Hematopoietic multipotent progenitor cell treated with erythropoietin and hydrocortisone succinate and interleukin-3 and kit ligand, for 4 days (in vitro differentiated cells): ENCODE measurements around the gene LILRB3.
"Not testable (repeated sequence)": the region's sequence is repeated elsewhere in the genome, so short reads cannot be mapped to it uniquely, and the experiment has no call there.

ENCODE experiments used
- DNase-seq: peaks from one replicate; pipeline ENCODE4 v3.0.0-alpha.2; 2015

The LILRB3 gene

DNA sequence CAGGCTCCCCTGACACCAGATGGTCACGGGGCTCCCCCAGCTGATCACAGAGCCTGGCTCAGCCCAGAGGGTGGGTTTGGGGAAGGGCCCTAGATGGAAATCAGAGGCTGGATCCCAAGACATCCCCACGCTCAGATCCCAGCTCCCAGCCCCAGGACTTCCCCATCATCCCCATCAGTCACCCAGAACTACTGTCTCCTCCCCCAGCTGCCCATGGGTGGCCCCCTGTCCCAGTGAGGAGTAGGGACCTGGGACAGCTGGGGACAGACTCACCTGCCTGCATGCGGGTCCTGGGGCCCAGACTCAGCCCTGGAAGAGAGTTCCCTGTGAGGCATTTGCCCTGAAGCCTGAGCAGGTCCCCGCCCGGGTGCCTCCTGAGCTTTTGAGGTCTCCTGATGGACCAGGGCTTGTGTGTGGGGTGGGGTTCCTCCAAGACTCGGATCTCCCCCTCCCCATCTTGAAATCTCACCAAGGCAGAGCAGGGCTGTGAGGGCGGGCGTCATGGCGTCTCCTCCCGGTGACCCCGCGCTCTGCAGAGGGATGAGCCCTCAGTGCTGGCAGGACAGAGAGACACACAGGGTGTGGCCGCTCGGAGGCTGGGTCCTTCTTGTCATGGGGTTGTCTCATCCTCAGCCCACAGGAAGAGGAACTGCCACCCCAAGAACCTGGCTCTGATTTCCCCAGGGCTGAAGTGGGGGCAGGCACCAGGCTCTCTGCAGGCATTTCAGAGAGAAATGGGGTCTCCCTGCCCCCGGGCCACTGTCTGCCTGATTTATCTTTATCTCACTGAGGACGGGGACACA is at the start of gene LILRB3:
TSS of gene LILRB3 (minus strand) at position 534 of the 803 bp plus-strand sequence. CDS start at position 503, 31 bp downstream.
- not testable (repeated sequence) for DNase-seq

DNA sequence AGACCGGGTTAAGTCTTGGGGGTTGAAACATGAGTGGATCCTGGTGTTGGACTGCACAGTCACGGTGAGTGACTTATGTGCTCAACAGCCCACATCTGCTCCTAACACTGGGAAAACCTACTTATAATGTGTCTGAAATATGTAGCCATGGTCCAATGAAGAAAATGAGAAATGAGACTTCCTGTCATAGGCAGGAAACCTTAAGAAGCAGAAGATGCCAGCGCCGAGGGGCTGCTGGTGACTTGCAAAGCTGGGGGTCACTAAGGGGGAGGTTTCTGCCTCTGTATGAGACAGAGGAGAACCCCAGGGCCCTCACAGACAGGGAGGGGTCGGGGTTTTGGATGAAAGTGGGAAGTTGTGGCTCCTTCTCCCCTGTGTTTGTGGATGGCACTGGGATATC is 49.4 kb upstream of the LILRB3 start:
- not testable (repeated sequence) for DNase-seq

DNA sequence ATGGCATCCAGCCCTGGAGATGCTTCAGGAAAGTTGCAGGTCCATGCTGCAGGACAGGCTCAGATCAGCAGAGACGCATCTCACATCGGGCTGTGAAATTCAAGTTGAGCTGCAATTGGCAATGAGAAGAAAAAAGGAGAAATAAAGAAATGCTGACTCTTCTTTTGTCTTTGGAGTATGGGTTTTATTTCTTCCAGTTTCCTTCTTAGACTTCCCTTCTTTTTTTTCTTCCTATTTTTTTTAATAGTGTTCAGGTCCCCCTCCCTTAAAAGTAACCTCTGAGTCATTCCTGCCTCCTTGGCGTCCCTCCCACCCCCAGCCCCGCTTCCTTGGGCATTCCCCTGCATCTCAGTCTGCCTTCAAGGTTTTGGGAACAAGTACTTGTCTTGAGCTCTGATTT is 48.8 kb upstream of the LILRB3 start:
- not testable (repeated sequence) for DNase-seq

GRCh38 chr19:54271106-54271505 is 48.3 kb upstream of the LILRB3 start:
- no peak for DNase-seq

GRCh38 chr19:54268936-54269335 is 46.1 kb upstream of the LILRB3 start:
- no peak for DNase-seq

DNA sequence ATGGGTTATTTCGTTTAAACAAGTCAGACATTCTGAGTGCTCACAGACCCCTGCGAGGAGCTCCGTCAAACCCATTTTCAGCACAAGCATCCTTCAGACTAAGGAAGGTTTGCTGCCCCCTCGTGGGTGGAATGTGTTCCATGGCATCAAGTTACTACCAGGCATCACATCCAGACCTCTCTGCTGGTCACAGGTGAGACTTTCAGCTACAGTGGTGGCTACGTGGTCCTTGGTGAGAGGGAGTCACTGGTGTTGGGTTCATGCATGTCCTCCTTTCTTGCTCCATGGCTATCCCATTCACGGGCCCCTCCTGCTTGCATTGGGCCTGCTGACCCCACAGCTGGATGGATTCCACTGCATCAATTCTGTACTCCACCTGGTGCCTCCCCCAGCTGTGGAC is 43.3 kb upstream of the LILRB3 start:
- peak; percentile 84 for DNase-seq

DNA sequence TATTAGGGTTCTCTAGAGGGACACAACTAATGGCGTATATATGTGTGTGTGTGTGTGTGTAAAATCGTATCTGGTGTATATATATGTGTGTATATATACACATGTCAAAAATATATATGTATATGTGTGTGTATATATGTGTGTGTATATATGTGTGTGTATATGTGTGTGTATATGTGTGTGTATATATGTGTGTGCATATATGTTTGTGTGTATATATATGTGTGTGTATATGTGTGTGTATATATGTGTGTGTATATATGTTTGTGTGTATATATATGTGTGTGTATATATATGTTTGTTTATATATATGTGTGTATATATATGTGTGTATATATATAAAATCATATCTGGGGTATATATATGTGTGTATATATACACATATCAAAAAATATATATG is 39.7 kb upstream of the LILRB3 start:
- no peak for DNase-seq

DNA sequence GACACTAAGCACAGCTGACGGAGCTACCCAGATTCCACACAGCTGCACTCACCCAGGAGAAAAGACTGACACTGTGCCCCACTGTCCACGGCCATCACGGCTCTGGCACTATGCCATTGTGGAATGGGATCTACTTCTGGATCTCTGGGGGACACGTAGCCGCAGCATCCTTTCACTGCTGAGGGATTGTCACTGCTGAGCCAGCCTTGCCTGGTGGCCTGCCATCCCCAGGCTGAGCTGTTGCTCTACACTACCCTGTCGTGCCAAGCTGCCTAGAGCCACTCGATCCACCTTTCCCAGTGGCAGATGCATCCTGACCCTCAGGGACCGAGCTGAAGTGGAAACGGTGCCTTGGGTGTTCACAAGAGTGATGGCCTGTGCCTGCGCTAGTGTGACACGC is 39.3 kb upstream of the LILRB3 start:
- DNase-seq: no peak

DNA sequence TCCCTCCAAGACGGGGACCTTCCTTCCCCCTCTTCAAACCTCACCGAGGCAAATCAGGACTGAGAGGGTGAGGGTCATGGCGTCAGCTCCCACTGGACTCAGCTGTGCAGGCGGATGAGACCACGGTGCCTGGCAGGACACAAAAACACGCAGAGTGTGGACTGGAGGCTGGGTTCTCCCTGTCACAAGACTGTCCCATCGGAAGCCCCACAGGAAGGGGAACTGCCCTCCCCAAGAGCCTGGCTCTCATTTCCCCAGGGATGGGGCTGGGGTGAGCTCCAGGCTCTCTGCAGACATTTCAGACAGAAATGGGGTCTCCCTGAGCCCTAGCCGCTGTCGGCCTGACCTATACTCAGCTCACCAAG is 34.3 kb upstream of the LILRB3 start, which contains the start of gene LILRB5:
TSS of gene LILRB5 (minus strand) at position 158 of the 365 bp plus-strand sequence. CDS start at position 78, 80 bp downstream.
- no peak for DNase-seq

DNA sequence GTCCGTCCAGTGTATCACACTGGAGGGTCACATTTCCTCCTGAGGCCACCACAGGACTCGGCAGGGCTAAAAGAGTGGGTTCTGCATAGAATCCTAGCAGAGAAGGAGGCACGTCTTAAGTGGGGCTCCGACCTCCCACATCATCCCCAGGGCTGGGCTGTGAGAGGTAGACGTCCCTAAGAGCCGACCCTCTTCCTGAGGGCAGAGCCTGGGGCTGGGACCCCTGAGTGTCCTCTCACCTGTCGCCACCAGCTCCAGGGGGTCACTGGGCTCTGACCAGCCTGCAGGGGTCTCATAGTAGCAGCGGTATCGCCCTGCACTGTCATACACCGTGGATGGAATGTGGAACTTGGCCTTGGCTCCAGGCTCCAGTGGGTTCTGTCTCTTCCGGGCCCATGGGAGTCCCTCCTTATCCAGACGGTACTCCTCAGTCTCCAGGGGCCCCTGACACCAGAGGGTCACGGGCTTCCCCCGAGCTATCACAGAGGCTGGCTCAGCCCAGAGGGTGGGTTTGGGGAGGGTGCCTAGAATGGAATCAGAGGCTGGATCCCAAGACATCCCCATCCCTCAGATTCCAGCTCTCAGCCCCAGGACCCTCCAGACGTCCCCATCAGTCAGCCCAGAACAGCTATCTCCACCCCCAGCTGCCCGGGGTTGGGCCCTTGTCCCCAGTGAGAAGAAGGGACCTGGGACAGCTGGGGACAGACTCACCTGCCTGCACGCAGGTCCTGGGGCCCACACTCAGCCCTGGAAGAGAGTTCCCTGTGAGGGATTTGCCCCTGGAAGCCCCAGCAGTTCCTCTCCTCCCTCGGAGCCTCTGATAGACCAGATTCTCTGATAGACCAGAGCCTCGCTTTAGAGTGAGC is 33.7 kb upstream of the LILRB3 start:
- DNase-seq: no peak

DNA sequence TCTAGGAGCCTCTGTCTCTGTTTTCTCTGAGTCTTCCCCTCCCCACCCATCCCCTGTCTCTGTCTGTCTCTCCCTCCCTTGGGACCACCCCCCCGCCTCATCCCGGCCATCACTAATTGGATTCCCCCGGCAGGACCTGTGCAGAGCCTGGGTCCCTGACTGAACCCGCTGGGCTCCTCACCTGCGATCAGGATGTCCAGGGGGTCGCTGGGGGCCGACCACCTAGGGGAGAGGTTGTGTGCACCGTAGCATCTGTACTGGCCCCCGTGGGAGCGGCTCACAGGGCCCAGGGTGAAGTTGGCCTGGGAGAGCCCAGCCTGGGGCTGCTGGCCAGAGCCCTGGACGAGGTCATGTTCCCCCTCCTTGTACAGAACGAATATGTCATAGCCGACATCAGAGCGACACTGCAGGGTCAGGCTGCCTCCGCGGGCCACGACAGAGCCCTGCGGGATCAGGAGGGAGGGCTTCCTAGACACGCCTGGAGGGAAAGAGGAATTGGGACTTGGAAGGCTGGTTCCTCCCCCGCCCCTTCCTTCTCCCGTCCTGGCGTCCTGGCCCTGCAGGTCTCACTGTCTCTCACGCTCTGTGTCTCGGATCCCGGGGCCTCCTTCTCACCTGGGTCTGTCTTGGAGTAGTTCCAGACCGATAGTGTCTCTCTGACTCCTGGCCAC is 32.4 kb upstream of the LILRB3 start:
- DNase-seq: no peak

- DNase-seq: no peak
These were observed 31.5 kb upstream of the LILRB3 start for GRCh38 chr19:54254195-54254906.

DNA sequence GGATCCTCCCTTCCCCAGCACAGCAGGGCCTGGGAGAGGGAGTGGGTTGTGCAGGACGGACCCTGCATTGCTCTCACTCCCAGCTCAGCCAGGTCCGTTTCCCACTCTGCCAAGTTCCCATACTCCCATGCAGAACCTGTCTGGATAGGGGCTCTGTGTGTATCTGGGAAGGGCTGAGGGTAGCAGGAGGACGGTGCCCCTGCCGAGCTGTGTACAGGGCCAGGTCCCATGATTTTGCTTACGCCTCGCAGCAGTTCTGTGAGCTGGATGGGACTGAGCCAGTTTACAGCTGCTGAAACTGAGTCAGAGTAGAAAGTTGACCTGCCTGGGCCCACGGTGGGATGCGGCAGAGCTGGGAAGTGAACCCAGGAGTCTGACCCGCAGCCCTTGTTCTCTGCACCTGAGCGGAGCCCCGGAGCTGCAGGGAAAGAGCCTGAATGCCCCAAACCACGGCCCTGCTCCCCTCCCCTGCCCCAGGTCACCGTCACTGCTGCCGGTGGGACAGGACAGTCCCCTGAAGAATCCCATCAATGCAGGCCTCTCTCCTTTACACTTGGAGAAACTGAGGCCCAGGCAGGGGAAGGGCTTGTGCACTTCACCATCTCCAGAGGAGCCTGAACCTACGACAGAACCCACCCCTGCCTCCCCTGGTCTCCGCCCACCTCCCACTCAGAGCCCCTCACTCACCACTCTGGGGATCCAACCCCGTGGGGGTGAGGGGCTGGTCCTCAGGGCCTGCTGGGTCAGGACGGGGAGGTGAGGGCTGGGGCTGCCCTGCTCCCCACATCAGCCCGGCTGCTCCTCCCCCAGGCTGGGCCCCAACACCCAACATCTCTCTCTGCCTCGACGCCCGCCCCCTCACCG is 30.8 kb upstream of the LILRB3 start:
- DNase-seq: no peak

DNA sequence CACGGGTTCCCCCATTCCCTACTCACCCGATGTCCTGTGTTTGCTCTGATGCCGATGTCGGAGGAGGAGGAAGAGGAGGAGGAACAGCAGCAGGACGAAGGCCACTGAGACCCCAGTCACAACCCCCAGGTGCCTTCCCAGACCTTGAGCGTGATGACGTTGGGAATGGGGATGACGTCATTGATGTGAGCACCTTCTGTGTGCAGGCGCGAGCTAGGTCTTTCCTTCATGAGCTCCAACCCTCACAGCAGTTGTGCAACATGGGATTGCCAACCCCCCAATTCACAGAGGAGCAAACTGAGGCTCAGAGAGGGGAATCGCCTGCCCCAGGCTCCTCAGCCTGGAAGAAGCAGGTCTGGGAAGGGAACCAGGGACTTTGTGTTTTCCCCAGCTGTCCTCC is 30.0 kb upstream of the LILRB3 start:
- no peak for DNase-seq

DNA sequence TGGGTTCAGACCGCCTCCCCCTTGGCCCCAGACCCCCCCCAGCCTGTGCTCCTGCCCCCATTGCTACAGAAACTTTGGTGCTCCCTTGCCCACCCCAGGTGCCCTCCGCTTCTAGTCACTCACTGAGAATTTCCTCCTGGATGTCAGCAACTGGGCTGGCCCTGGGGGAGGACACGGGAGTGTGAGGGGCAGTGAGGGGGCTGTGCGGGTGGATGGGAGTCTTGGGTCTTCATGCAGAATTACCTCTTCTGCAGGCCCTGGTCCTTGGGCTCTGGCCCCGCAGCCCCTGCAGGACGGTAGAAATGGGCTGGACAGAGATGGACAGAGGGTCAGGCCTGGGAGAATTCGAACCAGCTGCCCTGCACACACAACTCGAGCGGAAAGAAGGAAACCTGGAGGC is 29.4 kb upstream of the LILRB3 start:
- no peak for DNase-seq

GRCh38 chr19:54248016-54248601 is 25.3 kb upstream of the LILRB3 start:
- DNase-seq: peak; percentile 37

DNA sequence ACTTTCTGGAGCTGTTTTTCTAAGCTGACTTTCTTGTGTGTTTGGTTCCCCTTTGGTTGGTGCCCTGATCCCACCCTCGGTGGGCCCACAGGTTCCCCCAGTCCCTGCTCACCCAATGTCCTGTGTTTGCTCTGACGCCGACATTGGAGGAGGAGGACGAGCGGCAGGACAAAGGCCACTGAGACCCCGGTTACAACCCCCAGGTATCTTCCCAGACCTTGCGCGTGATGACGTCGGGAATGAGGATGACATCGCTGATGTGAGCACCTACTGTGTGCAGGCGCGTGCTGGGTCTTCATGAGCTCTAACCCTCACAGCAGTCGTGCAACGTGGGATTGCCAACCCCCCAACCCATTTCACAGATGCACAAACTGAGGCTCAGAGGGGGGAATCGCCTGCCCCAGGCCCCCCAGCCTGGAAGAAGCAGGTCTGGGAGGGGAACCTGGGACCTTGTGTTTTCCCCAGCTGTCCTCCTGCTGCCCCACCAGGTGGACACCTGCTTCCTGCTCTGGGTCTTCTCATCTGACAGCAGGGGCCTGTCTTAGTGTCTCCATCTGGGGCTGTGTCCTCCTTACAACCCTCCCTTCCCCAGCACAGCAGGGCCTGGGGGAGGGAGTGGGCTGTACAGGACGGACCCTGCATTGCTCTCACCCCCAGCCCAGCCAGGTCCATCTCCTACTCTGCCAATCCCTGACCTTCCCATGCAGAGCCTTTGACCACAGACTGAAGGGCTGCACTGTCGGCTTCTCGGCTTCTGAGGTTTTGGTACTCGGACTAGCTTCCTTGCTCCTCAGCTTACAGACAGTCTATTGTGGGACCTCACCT is 24.5 kb upstream of the LILRB3 start:
- DNase-seq: no peak

DNA sequence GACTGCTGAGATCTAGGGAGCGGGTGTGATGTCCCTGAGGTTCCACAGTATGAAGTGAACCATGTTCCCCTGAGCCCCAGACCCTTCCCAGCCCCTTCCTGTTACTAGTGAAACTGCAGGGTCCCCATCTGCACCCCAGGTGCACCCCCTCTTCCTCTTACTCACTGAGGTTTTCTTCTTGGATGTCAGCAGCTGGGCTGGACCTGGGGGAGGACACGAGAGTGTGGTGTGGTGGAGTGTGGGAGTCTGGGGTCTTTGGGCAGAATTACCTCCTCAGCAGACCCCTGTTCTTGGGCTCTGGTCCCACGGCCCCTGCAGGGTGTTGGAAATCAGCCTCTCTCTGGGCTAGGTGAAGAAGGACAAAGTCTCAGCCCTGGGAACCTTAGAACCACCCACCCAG is 23.1 kb upstream of the LILRB3 start:
- no peak for DNase-seq

GRCh38 chr19:54243809-54244208 is 21.0 kb upstream of the LILRB3 start:
- not testable (repeated sequence) for DNase-seq

DNA sequence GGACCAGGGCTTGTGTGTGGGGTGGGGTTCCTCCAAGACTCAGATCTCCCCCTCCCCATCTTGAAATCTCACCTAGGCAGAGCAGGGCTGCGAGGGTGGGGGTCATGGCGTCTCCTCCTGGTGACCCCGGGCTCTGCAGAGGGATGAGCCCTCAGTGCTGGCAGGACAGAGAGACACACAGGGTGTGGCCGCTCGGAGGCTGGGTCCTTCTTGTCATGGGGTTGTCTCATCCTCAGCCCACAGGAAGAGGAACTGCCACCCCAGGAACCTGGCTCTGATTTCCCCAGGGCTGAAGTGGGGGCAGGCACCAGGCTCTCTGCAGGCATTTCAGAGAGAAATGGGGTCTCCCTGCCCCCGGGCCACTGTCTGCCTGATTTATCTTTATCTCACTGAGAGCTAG is 19.8 kb upstream of the LILRB3 start, which contains the start of gene LILRA6:
TSS of gene LILRA6 (minus strand) at position 145 of the 400 bp plus-strand sequence.
- DNase-seq: not testable (repeated sequence)
